ENCODE measurements around the gene WNT2B. TPM values are rescaled to one million over a fixed set of nuclear protein-coding genes. Genes with fewer than 3 reads are reported as not detected.
A peak's percentile ranks its signal among the peaks of the same experiment; 100 is the strongest.

WNT2B gene
- total and polyA plus RNA-seq, 10 of the 15 experiments (the other 5 are each of a cell fraction or from before 2014, with no cell fraction given) = 0.02 to 1.1 (median 0.14) TPM

DNA sequence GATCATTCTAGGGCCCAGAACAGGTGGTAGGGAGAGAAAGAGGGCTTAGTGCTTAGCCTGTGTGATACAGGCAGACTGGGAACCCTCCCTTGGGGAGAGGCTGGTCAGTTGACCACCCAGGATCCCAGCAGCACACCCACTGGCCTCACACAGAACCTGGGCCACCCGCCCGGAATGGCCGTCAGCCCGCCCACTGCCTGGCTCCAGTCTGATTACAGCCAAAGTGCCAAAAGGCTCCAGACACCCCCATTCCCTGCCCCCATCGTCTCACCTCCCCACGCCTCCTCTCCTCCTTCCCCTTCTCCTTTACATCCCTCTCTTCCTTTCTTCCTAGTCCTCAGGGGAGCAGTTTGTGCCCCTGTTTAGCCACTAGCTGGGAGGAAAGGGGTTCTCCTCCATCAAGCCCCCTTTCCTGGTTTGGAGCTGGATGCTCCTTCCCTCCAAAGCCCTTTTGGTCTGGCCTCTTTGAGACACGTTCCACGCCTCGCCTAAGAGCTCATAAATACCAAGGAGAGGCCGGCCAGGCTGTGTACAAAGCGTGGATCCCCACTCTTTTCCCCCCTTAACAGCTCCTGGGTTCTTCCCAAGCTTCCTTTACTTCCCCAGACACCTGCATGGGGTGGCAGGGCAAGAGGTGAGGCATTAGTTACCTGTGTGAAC is 4.6 kb upstream of the WNT2B start (continued):
- no peak for TF ChIP-seq BCL3 (IDR thresholded peaks at IDR 0.05; ENCODE audit: borderline replicate concordance, insufficient read depth, low read depth, low read length, poor library complexity, severe bottlenecking)

DNA sequence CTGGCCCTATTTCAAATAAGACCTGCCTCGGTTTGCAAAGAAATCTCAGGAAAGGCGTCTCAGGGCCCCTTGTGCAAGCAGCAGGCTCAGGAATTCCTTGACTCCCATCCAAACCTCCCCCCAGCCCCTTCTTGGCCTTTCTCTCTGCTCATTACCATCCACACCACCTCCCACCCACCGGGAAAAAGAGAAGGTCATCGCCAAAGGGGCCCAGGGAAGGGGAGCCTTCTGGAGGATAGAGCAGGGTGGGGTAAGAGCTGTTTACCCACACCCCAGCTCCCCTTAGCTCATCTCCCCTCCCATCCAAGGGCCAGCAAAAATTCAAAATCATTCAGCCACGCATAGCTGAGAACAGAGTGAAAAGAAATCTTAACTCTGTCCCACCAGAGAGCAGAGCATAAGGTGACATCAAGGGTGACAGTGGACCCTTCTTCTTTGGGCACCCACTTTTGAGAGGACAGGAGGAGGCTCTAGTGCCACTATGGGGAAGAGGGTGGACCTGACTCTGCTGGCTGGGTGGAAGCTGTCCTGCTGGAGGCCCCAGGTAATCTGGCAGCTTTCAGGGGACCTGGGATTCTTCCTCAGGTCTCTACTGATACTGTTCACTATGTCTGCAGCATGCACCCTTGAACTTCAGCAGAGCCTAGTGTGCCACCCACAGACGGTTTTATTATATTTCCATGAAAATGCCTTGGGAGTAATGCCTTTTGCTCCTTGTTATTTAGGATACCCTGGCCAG is 3.9 kb upstream of the WNT2B start:
- DNase-seq (ENCODE audit: low read depth, low spot score) (no peak), FAIRE-seq (no peak), ATAC-seq (no peak)
- Histone ChIP-seq H3K27ac (ENCODE audit: control insufficient read depth, insufficient read depth) (no peak overlapping the region), H3K79me2 (ENCODE audit: control insufficient read depth, insufficient read depth, low read length) (no peaks in the 10 kb centered on the region), H3K9ac (ENCODE audit: control insufficient read depth, insufficient read depth, low read length) (no peak overlapping the region), H3K36me3 (ENCODE audit: control insufficient read depth in 2 of 2, insufficient read depth in 2 of 2, low read length in 1 of 2) (no peaks in the 10 kb centered on the region), H3K27me3 (replicated peaks in 1 of 2; ENCODE audit: control insufficient read depth in 2 of 2, insufficient read depth in 2 of 2, low read length in 1 of 2) (peaks cover 5 to 12% of the 10 kb centered on the region in 2 experiments), H3K9me3 (replicated peaks; ENCODE audit: control insufficient read depth, insufficient read depth, low read length) (no peaks in the 10 kb centered on the region), H3K4me1 (ENCODE audit: control insufficient read depth, insufficient read depth, low read length) (peaks cover 8% of the 10 kb centered on the region; the same call in 1 of the 2 replicates), H3K4me3 (no peak overlapping the region), H3K4me2 (ENCODE audit: control insufficient read depth, insufficient read depth) (no peak overlapping the region), H4K20me1 (ENCODE audit: control insufficient read depth, insufficient read depth) (no peaks in the 10 kb centered on the region), H2AFZ (ENCODE audit: control insufficient read depth, low read depth, low read length) (no peak overlapping the region)
- ChIA-PET CTCF (interaction anchor here (0.6 to 2.1 kb wide), 9 partner anchors 12 to 1152 kb away, joined by 3 to 8 read pairs (median 3); no protein-coding TSS in a partner anchor), RAD21 (ENCODE audit: unreplicated experiment) (interaction anchor here (0.8 to 2.6 kb wide), 3 partner anchors 109 to 148 kb away, joined by 3 to 7 read pairs (median 3); no protein-coding TSS in a partner anchor), SMC1A (ENCODE audit: uncharacterized antibody, unreplicated experiment) (interaction anchor here (0.8 to 1.1 kb wide), 2 partner anchors 17 to 114 kb away, joined by 3 to 5 read pairs; no protein-coding TSS in a partner anchor), POLR2A (no interaction called here)
- no TSS peak for BruUV-seq (replicated peaks)
- intact Hi-C loops (cut with micrococcal nuclease; ENCODE audit: unreplicated experiment) (no loop called here), in situ Hi-C loops (cut with MboI) (loop anchor here (5.0 kb wide), 1 partner anchor 202 kb away; the partner anchor contains the start of gene RHOC)
- TF ChIP-seq BHLHE40 (IDR thresholded peaks at IDR 0.05; ENCODE audit: borderline replicate concordance in 1 of 2, low read depth in 2 of 2, low read length in 1 of 2) (no peak), CTCF (IDR thresholded peaks at IDR 0.05 in 2 of 3, conservative IDR thresholded peaks at IDR 0.05 in 1 of 3; ENCODE audit: control insufficient read depth in 2 of 3, extremely low read depth in 1 of 3, insufficient read depth in 1 of 3, low read depth in 3 of 3, low read length in 3 of 3) (0 out of 6 replicates have a peak, but pooled peaks of 1 of the 3 experiments have one; percentile 2)
- WGBS (ENCODE audit: insufficient coverage, insufficient replicate concordance, low lambda C conversion rate, missing lambda C conversion rate) = 10% methylated on average over 6 of the region's 6 CpGs
